Ectodermal cell (in vitro differentiated cells): ENCODE data around the gene RSRC1.

Experiments
- H3K27ac ChIP-seq: 2 replicates; pipeline ENCODE4 v1.7.0; 2013; ENCODE audit warnings: mild to moderate bottlenecking, low read depth, low read length; ENCODE audit not compliant: insufficient read depth, poor library complexity, severe bottlenecking
- H3K27me3 ChIP-seq: 2 replicates; pipeline ENCODE4 v1.7.0; 2013; ENCODE audit warnings: mild to moderate bottlenecking, low read length; ENCODE audit not compliant: insufficient read depth, control insufficient read depth, poor library complexity, severe bottlenecking
- H3K36me3 ChIP-seq: one replicate; pipeline ENCODE4 v1.7.0; 2013; ENCODE audit warnings: low read length; ENCODE audit not compliant: control insufficient read depth, insufficient read depth
- H3K4me1 ChIP-seq: one replicate; pipeline ENCODE4 v1.7.0; 2013; ENCODE audit warnings: low read length; ENCODE audit not compliant: control insufficient read depth, insufficient read depth
- H3K4me3 ChIP-seq: 2 replicates; pipeline ENCODE4 v1.7.0; 2013; ENCODE audit warnings: low read depth, low read length, control low read depth; ENCODE audit not compliant: insufficient read depth
- H3K9me3 ChIP-seq: 2 replicates; pipeline ENCODE4 v1.7.0; 2013; ENCODE audit warnings: mild to moderate bottlenecking, low read length, moderate library complexity; ENCODE audit not compliant: control insufficient read depth
- WGBS, 2 experiments: methylation state at CpG; one replicate each; pipeline ENCODE4 v1.1.7; 2013; ENCODE audit warnings: missing lambda C conversion rate in 2 of 2; 5-methylcytosine and 5-hydroxymethylcytosine counted together

The RSRC1 gene

GRCh38 chr3:158560979-158561378, 451.1 kb downstream of the RSRC1 start:
- Histone ChIP-seq H3K4me1 (no peaks in the 10 kb centered on the region), H3K4me3 (no peak overlapping the region), H3K27me3 (no peaks in the 10 kb centered on the region), H3K27ac (no peak overlapping the region), H3K36me3 (no peaks in the 10 kb centered on the region), H3K9me3 (no peaks in the 10 kb centered on the region)
- 100% methylated on average over 1 of the region's 1 CpG; no CpG with 5 or more reads in 1 of the 2 experiments for WGBS, 2 experiments

- Histone ChIP-seq H3K4me1 (no peaks in the 10 kb centered on the region), H3K27me3 (no peaks in the 10 kb centered on the region), H3K9me3 (no peaks in the 10 kb centered on the region), H3K27ac (no peak overlapping the region), H3K36me3 (no peaks in the 10 kb centered on the region), H3K4me3 (no peak overlapping the region)
- 86 to 92% methylated on average over 3 to 5 of the region's 5 CpGs for WGBS, 2 experiments
Measured at GRCh38 chr3:158562674-158563073, 452.8 kb downstream of the RSRC1 start.

DNA sequence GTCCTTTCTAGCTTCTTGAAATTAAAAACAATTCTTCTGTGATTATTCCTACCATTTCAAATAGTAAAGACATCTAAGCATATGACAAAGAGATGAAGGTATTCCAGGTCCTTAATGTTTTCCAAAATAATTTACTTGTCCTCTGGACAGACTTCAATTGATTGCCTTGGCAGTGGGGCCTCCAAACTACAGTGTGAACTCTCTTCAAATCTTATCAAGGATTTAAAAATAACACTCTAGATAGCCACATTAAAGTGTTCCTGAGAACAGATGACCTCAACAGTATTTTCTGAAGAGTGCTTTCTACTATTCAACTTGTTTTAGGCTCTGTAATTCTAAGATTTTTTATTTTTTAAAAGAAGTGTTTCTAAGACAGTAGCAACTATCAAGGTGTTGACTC, 453.2 kb downstream of the RSRC1 start:
- Histone ChIP-seq H3K27me3 (no peaks in the 10 kb centered on the region), H3K27ac (no peak overlapping the region), H3K36me3 (no peaks in the 10 kb centered on the region), H3K4me3 (no peak overlapping the region), H3K9me3 (no peaks in the 10 kb centered on the region), H3K4me1 (no peaks in the 10 kb centered on the region)

DNA sequence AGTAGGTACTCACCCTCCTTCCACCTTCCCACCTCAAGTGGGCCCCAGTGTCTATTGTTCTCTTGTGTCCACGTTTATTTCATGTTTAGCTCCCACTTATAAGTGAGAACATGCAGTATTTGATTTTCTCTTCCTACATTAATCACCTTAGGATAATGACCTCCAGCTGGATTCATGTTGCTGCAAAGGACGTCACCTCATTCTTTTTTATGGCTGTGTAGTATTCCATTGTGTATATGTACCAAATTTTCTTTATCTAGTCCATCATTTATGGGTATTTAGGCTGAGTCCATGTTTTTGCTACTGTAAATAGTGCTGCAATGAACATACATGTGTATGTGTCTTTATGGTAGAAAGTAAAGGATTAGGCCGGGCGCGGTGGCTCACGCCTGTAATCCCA, 455.2 kb downstream of the RSRC1 start:
- Histone ChIP-seq H3K4me3 (no peak overlapping the region), H3K4me1 (no peaks in the 10 kb centered on the region), H3K9me3 (no peaks in the 10 kb centered on the region), H3K27me3 (peaks cover 13% of the 10 kb centered on the region), H3K27ac (no peak overlapping the region), H3K36me3 (no peaks in the 10 kb centered on the region)
- WGBS, 2 experiments = 96 to 98% methylated on average over 5 to 6 of the region's 6 CpGs

GRCh38 chr3:158568784-158569183, 458.9 kb downstream of the RSRC1 start:
- Histone ChIP-seq H3K27ac (no peak overlapping the region), H3K36me3 (no peaks in the 10 kb centered on the region), H3K4me1 (no peaks in the 10 kb centered on the region), H3K27me3 (peaks cover 36% of the 10 kb centered on the region), H3K4me3 (no peak overlapping the region), H3K9me3 (no peaks in the 10 kb centered on the region)
- WGBS, 2 experiments = 89 to 98% methylated on average over 3 of the region's 3 CpGs

DNA sequence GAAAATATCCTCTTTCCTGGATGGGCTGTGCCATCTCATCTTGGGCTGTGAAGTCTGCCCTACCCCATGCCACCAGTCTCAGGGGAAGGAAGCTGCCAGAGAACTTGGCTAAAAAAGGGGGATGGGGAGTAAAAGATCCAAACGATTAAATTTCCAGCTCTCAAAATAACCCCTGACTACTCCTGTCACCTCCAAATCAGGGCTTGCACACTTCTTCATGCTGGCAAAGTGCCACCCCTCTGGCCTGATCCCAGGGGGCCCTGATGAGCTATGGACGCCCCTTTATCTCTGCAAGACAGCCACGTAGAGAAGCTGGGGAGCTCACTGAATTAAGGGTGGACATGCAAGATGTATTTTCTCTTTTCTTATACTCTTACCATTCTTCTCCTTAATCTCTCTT, 459.9 kb downstream of the RSRC1 start:
- Histone ChIP-seq H3K4me1 (no peaks in the 10 kb centered on the region), H3K36me3 (no peaks in the 10 kb centered on the region), H3K9me3 (no peaks in the 10 kb centered on the region), H3K27me3 (peaks cover 36% of the 10 kb centered on the region), H3K27ac (no peak overlapping the region), H3K4me3 (no peak overlapping the region)
- WGBS, 2 experiments = 76 to 78% methylated on average over 3 of the region's 3 CpGs

DNA sequence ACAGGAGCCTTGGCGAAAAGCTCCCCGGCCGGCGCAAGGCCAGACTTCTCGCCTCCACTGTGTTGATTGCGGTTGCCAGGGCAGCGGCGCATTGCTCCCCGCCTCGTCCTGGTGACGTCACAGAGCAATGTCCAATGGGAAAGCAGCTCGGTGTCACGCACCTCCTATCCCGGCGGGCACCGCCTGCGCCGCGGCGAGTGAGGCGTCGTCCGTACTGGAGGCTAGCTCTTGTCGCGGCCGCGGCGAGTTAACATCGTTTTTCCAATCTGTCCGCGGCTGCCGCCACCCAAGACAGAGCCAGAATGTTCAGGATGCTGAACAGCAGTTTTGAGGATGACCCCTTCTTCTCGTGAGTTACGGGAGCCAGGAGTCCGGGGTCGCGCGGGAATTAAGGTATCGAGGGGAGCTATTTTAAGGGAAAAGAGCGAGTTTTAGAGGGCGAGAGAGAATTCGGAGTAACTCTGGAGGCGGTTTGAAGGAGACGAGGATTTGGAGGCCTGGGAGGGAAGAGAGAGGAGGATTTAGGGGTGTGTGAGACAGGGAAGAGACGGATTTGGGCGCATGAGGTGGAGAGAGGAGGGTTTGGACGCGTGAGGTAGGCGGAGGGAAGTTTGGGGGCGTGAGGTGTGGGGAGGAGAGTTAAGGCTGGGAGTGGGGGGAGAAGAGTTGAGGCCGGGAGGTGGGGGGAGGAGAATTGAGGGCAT, 461.3 kb downstream of the RSRC1 start, which contains the start of gene MLF1:
TSS of gene MLF1 (plus strand) at position 196 of the 704 bp plus-strand sequence. CDS start at position 303, 107 bp downstream.
- Histone ChIP-seq H3K9me3 (no peaks in the 10 kb centered on the region), H3K4me3 (peak within 1 kb of the TSS; percentile 57), H3K27ac (no peak within 1 kb of the TSS)

DNA sequence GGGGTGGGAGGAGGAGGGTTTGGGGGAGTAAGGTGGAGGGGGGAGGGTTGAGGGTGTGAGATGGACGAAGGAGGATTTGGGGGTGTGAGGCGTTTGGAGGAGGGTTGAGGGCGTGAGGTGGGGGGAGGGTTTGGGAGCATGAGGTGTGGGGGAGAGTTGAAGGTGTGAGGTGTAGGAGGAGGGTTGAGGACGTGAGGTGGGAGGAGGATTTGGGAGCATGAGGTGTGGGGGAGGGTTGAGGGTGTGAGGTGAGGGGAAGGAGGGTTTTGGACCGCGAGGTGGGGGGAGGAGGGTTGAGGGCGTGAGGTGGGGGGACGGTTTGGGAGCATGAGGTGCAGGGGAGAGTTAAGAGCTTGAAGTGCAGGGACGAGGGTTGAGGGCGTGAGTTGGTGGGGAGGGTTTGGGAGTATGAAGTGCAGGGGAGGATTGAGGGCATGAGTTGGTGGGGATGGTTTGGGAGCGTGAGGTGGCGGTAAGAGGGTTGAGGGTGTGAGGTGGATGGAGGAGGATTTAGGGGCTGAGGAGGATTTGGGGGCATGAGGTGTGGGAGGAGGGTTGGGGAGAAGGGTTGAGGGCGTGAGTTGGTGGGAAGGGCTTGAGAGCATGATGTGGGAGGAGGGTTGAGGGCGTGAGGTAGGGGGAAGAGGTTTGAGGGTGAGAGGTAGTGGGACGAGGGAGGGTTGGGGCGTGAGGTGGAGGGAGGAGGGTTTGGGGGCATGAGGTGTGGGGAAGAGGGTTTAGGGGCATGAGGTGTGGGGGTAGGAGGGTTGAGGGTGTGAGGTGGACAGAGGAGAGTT, 462.3 kb downstream of the RSRC1 start:
- Histone ChIP-seq H3K9me3 (no peaks in the 10 kb centered on the region), H3K27ac (no peak overlapping the region), H3K4me1 (no peaks in the 10 kb centered on the region), H3K36me3 (no peaks in the 10 kb centered on the region), H3K27me3 (peaks cover 36% of the 10 kb centered on the region), H3K4me3 (no peak overlapping the region)
- WGBS, 2 experiments = 88 to 91% methylated on average over 16 of the region's 16 CpGs

More for the DNA sequence above, 461.3 kb downstream of the RSRC1 start, which contains the start of gene MLF1:
- 7 to 9% methylated on average over 51 of the region's 51 CpGs for WGBS, 2 experiments
- H3K4me1 ChIP-seq = no peaks in the 10 kb centered on the region
- peaks cover 36% of the 10 kb centered on the region for H3K27me3 ChIP-seq
- no peaks in the 10 kb centered on the region for H3K36me3 ChIP-seq

- peaks cover 36% of the 10 kb centered on the region for H3K27me3 ChIP-seq
- no peak overlapping the region for H3K4me3 ChIP-seq
- WGBS, 2 experiments = 89 to 93% methylated on average over 8 of the region's 8 CpGs
- H3K4me1 ChIP-seq = no peaks in the 10 kb centered on the region
- no peaks in the 10 kb centered on the region for H3K9me3 ChIP-seq
- no peaks in the 10 kb centered on the region for H3K36me3 ChIP-seq
- H3K27ac ChIP-seq = no peak overlapping the region
Measured at GRCh38 chr3:158572766-158573060, 462.8 kb downstream of the RSRC1 start.

GRCh38 chr3:158573714-158574113, 463.8 kb downstream of the RSRC1 start:
- no peaks in the 10 kb centered on the region for H3K36me3 ChIP-seq
- 85 to 87% methylated on average over 7 of the region's 7 CpGs for WGBS, 2 experiments
- H3K27ac ChIP-seq = no peak overlapping the region

More at GRCh38 chr3:158573714-158574113, 463.8 kb downstream of the RSRC1 start:
- Histone ChIP-seq H3K27me3 (peaks cover 36% of the 10 kb centered on the region), H3K4me1 (no peaks in the 10 kb centered on the region), H3K4me3 (no peak overlapping the region), H3K9me3 (no peaks in the 10 kb centered on the region)
